DMS153 treated with DMSO at 0.1 percent for 48 hours (cell line): Measurements from ENCODE around the gene ZNF438.
"Not testable (repeated sequence)": the region's sequence is repeated elsewhere in the genome, so short reads cannot be mapped to it uniquely, and the experiment has no call there.

Experiments
- DNase-seq: peaks from one replicate; lab custom pipeline; 2025; ENCODE audit not compliant: unreplicated experiment; lab: John Stamatoyannopoulos, UW

ZNF438 gene

GRCh38 chr10:30988831-30989435 is 42.7 kb downstream of the ZNF438 start:
- DNase-seq, result no peak

GRCh38 chr10:30987463-30987862 is 44.2 kb downstream of the ZNF438 start:
- no peak for DNase-seq

GRCh38 chr10:30986053-30986555 is 45.6 kb downstream of the ZNF438 start:
- no peak for DNase-seq

- no peak for DNase-seq
These were observed 46.2 kb downstream of the ZNF438 start for GRCh38 chr10:30985512-30985911.

GRCh38 chr10:30984563-30985328 is 46.9 kb downstream of the ZNF438 start:
- no peak for DNase-seq

GRCh38 chr10:30983209-30983608 is 48.5 kb downstream of the ZNF438 start:
- not testable (repeated sequence) for DNase-seq

- no peak for DNase-seq
These were observed 50.6 kb downstream of the ZNF438 start for GRCh38 chr10:30980951-30981616.

GRCh38 chr10:30979956-30980355 is 51.7 kb downstream of the ZNF438 start:
- no peak for DNase-seq

GRCh38 chr10:30978843-30979242 is 52.8 kb downstream of the ZNF438 start:
- DNase-seq, result no peak

GRCh38 chr10:30977385-30977784 is 54.3 kb downstream of the ZNF438 start:
- DNase-seq, result no peak

GRCh38 chr10:30974773-30975415 is 56.8 kb downstream of the ZNF438 start:
- DNase-seq, result no peak

- DNase-seq, result no peak
These were observed 57.3 kb downstream of the ZNF438 start for GRCh38 chr10:30974355-30974754.

GRCh38 chr10:30973737-30974136 is 57.9 kb downstream of the ZNF438 start:
- DNase-seq, result no peak

- DNase-seq, result no peak
These were observed 60.8 kb downstream of the ZNF438 start for GRCh38 chr10:30970760-30971460.

- no peak for DNase-seq
These were observed 63.0 kb downstream of the ZNF438 start for GRCh38 chr10:30968711-30969110.

GRCh38 chr10:30967650-30968410 is 63.8 kb downstream of the ZNF438 start:
- no peak for DNase-seq

- no peak for DNase-seq
These were observed 67.4 kb downstream of the ZNF438 start for GRCh38 chr10:30963992-30964930.

GRCh38 chr10:30962522-30962921 is 69.1 kb downstream of the ZNF438 start:
- DNase-seq, result no peak

- DNase-seq, result no peak
These were observed 71.8 kb downstream of the ZNF438 start for GRCh38 chr10:30959836-30960210.
